K562 (cell line): ENCODE results near the gene ELP5. TPM values are rescaled to one million over a fixed set of nuclear protein-coding genes. Genes with fewer than 3 reads are reported as not detected.

Source experiments
- ADNP ChIP-seq: fragments of 200-800 bp; sonication (Bioruptor generic); IDR thresholded peaks from 2 replicates; pipeline ENCODE4 v1.6.1; 2016; ENCODE audit warnings: missing genetic modification characterization, missing compliant biosample characterization
- MEIS2 ChIP-seq: fragments of 450-650 bp; IDR thresholded peaks from 2 replicates; pipeline ENCODE4 v1.6.1; 2014; ENCODE audit warnings: mild to moderate bottlenecking; ENCODE audit not compliant: partially characterized antibody
- MITF ChIP-seq: IDR thresholded peaks from 2 replicates; pipeline ENCODE4 v1.6.1; 2014; ENCODE audit warnings: antibody characterized with exemption
- TARDBP ChIP-seq: fragments of 450-650 bp; IDR thresholded peaks from 2 replicates; pipeline ENCODE4 v1.6.1; 2016
- ZBTB8A ChIP-seq: fragments of 450-650 bp; IDR thresholded peaks from 2 replicates; pipeline ENCODE4 v1.6.1; 2018; ENCODE audit warnings: mild to moderate bottlenecking, moderate library complexity; ENCODE audit not compliant: partially characterized antibody
- ZC3H4 ChIP-seq: sonication (generic); formaldehyde crosslinking; IDR thresholded peaks from 2 replicates; pipeline ENCODE4 v1.9.0; 2021; ENCODE audit warnings: missing genetic modification reagents, borderline replicate concordance
- ZNF592 ChIP-seq: fragments of 450-650 bp; IDR thresholded peaks from 2 replicates; pipeline ENCODE4 v1.6.1; 2017; ENCODE audit warnings: antibody characterized with exemption, mild to moderate bottlenecking
- ZNF639 ChIP-seq, 2 experiments: fragments of 200-800 bp in 1 of 2; sonication (Bioruptor generic) in 1 of 2; sonication (generic) in 1 of 2; formaldehyde crosslinking in 1 of 2; IDR thresholded peaks in 1 of 2; conservative IDR thresholded peaks in 1 of 2; 2 replicates each; pipeline versions ENCODE4 v1.5.0 to v1.6.1; 2016 to 2020; ENCODE audit warnings: missing compliant biosample characterization in 1 of 2, missing genetic modification characterization in 1 of 2, missing genetic modification reagents in 1 of 2
- polyA plus RNA-seq, 8 experiments: library from polyadenylated mRNA; depleted of rRNA in 4 of 8; stranded (reverse) in 5 of 8; unstranded in 3 of 8; fragments of >200 nt; fragmentation: Nextera tagmentation in 2 of 8; fragmentation: Illumina TruSeq in 1 of 8; extraction: Ambion mirVana in 2 of 8; extraction: Trizol in 1 of 8; gene quantifications; 2 replicates each; pipeline versions ENCODE4 v1.2.1 to v1.2.3, GENCODE V29; 2011 to 2014; ENCODE audit warnings: inconsistent platforms in 1 of 8, missing spikeins in 1 of 8
- total RNA-seq, 7 experiments: library from RNA; depleted of rRNA in 6 of 7; stranded (reverse); fragments of >200 nt in 6 of 7; fragmentation: Illumina TruSeq in 2 of 7; extraction: Trizol in 2 of 7; gene quantifications; 2 replicates each; pipeline versions ENCODE4 v1.2.1 to v1.2.3, GENCODE V29; 2011 to 2021; ENCODE audit warnings: low replicate concordance in 1 of 7

ELP5 gene
- total and polyA plus RNA-seq, 9 of the 15 experiments (the other 6 are each of a cell fraction or from before 2014, with no cell fraction given), result 25.7 to 77.9 (median 52.9) TPM

- TF ChIP-seq ZBTB8A (no peak), ZC3H4 (CRISPR knock-in tag) (no peak), MITF (no peak), ADNP (tag) (no peak), TARDBP (no peak), ZNF639 (CRISPR knock-in tag; conservative IDR thresholded peaks at IDR 0.05 in 1 of 2, IDR thresholded peaks at IDR 0.05 in 1 of 2) (no peak), MEIS2 (no peak), ZNF592 (no peak)
Measured at GRCh38 chr17:7240375-7240774, 11.6 kb upstream of the ELP5 start (continued).
